Prostate gland (tissue), 2 donors: Measurements from ENCODE around the gene DCLRE1A. TPM values are rescaled to one million over a fixed set of nuclear protein-coding genes. Genes with fewer than 3 reads are reported as not detected.
"Not testable (repeated sequence)": the region's sequence is repeated elsewhere in the genome, so short reads cannot be mapped to it uniquely, and the experiment has no call there.

Source experiments
- DNase-seq: peaks from one replicate; pipeline ENCODE4 v3.0.0-alpha.2; 2019; ENCODE audit warnings: low spot score
- H3K27ac ChIP-seq, 2 donors: fragments of 200-600 bp; sonication (generic); 2 replicates each; pipeline ENCODE4 v1.5.1; 2017 to 2019
- H3K27me3 ChIP-seq: fragments of 200-600 bp; sonication (generic); replicated peaks from 2 replicates; pipeline ENCODE4 v1.5.1; 2019; ENCODE audit not compliant: insufficient read depth
- H3K36me3 ChIP-seq, 2 donors: fragments of 200-600 bp; sonication (generic); 1 replicate in 1 of 2; 2 replicates in 1 of 2; pipeline versions ENCODE4 v1.5.1 to v1.8.1; 2017 to 2019
- H3K4me1 ChIP-seq: fragments of 200-600 bp; sonication (generic); replicated peaks from 2 replicates; pipeline ENCODE4 v1.5.1; 2019
- H3K4me3 ChIP-seq, 2 donors: fragments of 200-600 bp; sonication (generic); 2 replicates each; pipeline ENCODE4 v1.5.1; 2017 to 2019
- H3K9me3 ChIP-seq: fragments of 200-600 bp; sonication (generic); 2 replicates; pipeline ENCODE4 v1.5.1; 2017
- CTCF ChIP-seq, 4 experiments: fragments of 200-600 bp in 2 of 4; fragments of 450-650 bp in 2 of 4; sonication (generic) in 2 of 4; IDR thresholded peaks; 1 replicate in 3 of 4; 2 replicates in 1 of 4; pipeline ENCODE4 v1.5.1; 2016 to 2019; ENCODE audit warnings: antibody characterized with exemption in 4 of 4, mild to moderate bottlenecking in 2 of 4, moderate library complexity in 2 of 4
- POLR2A ChIP-seq: fragments of 450-650 bp; IDR thresholded peaks from one replicate; pipeline ENCODE4 v1.6.1; 2016; ENCODE audit warnings: antibody characterized with exemption, mild to moderate bottlenecking
- POLR2AphosphoS5 ChIP-seq: sonication (generic); formaldehyde crosslinking; IDR thresholded peaks from one replicate; pipeline ENCODE4 v1.6.1; 2017; ENCODE audit warnings: antibody characterized with exemption
- WGBS: methylation state at CpG from one replicate; pipeline ENCODE4 v1.1.5; 2018; 5-methylcytosine and 5-hydroxymethylcytosine counted together
- intact Hi-C: fragments of 100-400 bp; cut with DNase I; formaldehyde crosslinking; loops from one replicate; pipeline ENCODE4 v1.14.2; 2022
- total RNA-seq, 2 donors: library from RNA; depleted of rRNA; stranded (reverse); fragments of >200 nt; gene quantifications; one replicate each; pipeline ENCODE4 v1.1.0, GENCODE V29; 2016

Gene DCLRE1A
- total RNA-seq, 2 donors from 2014 or later = 6.2 to 9.7 TPM

GRCh38 chr10:113823389-113823788, 30.5 kb downstream of the DCLRE1A start:
- no peaks in the 10 kb centered on the region for H3K27me3 ChIP-seq
- no peak for DNase-seq
- no peak overlapping the region for H3K27ac ChIP-seq
- intact Hi-C loops = no loop called here
- H3K9me3 ChIP-seq = no peaks in the 10 kb centered on the region
- TF ChIP-seq POLR2A (no peak), CTCF (IDR thresholded peaks at IDR 0.05) (no peak), POLR2AphosphoS5 (no peak)
- H3K4me3 ChIP-seq = no peak overlapping the region
- H3K4me1 ChIP-seq = no peaks in the 10 kb centered on the region
- H3K36me3 ChIP-seq = no peaks in the 10 kb centered on the region
- WGBS = 17% methylated on average over 4 of the region's 4 CpGs

- TF ChIP-seq POLR2A = no peak
- TF ChIP-seq CTCF (IDR thresholded peaks at IDR 0.05) = no peak
- no peak for TF ChIP-seq POLR2AphosphoS5
- no peak for DNase-seq
- Histone ChIP-seq H3K36me3 (no peaks in the 10 kb centered on the region), H3K9me3 (no peaks in the 10 kb centered on the region), H3K4me1 (no peaks in the 10 kb centered on the region), H3K27me3 (no peaks in the 10 kb centered on the region), H3K4me3 (no peak overlapping the region), H3K27ac (no peak overlapping the region)
- intact Hi-C loops = no loop called here
- WGBS = 96% methylated on average over 7 of the region's 7 CpGs
Measured at GRCh38 chr10:113822174-113822573, 31.7 kb downstream of the DCLRE1A start.

GRCh38 chr10:113821306-113821705, 32.6 kb downstream of the DCLRE1A start:
- H3K9me3 ChIP-seq, intact Hi-C loops, H3K4me1 ChIP-seq, H3K27me3 ChIP-seq, DNase-seq, H3K4me3 ChIP-seq, H3K36me3 ChIP-seq, H3K27ac ChIP-seq: not testable (repeated sequence)
- WGBS = 79% methylated on average over 3 of the region's 3 CpGs

GRCh38 chr10:113820507-113820906, 33.4 kb downstream of the DCLRE1A start:
- Histone ChIP-seq H3K9me3 (no peaks in the 10 kb centered on the region), H3K4me1 (no peaks in the 10 kb centered on the region), H3K4me3 (no peak overlapping the region), H3K27me3 (no peaks in the 10 kb centered on the region), H3K27ac (no peak overlapping the region), H3K36me3 (no peaks in the 10 kb centered on the region)
- intact Hi-C loops = no loop called here
- WGBS = 52% methylated on average over 8 of the region's 8 CpGs
- no peak for DNase-seq
- TF ChIP-seq CTCF (IDR thresholded peaks at IDR 0.05) = no peak
- no peak for TF ChIP-seq POLR2AphosphoS5
- TF ChIP-seq POLR2A = no peak

GRCh38 chr10:113819989-113820388, 33.9 kb downstream of the DCLRE1A start:
- H3K27ac ChIP-seq = no peak overlapping the region
- WGBS = 85% methylated on average over 4 of the region's 4 CpGs
- TF ChIP-seq CTCF (IDR thresholded peaks at IDR 0.05) = no peak
- TF ChIP-seq POLR2AphosphoS5 = no peak
- no peak for TF ChIP-seq POLR2A
- no peak overlapping the region for H3K4me3 ChIP-seq
- no peaks in the 10 kb centered on the region for H3K27me3 ChIP-seq
- H3K4me1 ChIP-seq = no peaks in the 10 kb centered on the region
- intact Hi-C loops = no loop called here
- no peak for DNase-seq
- no peaks in the 10 kb centered on the region for H3K9me3 ChIP-seq
- H3K36me3 ChIP-seq = no peaks in the 10 kb centered on the region

GRCh38 chr10:113814700-113815099, 39.2 kb downstream of the DCLRE1A start:
- H3K27me3 ChIP-seq, H3K4me1 ChIP-seq, H3K9me3 ChIP-seq, H3K4me3 ChIP-seq, DNase-seq, intact Hi-C loops, H3K36me3 ChIP-seq, H3K27ac ChIP-seq: not testable (repeated sequence)
- WGBS = 68% methylated on average over 1 of the region's 1 CpG
